Measurements from ENCODE around the gene SPSB1. TPM values are rescaled to one million over a fixed set of nuclear protein-coding genes. Genes with fewer than 3 reads are reported as not detected.
"Not testable (repeated sequence)": the region's sequence is repeated elsewhere in the genome, so short reads cannot be mapped to it uniquely, and the experiment has no call there.

SPSB1 gene
- total and polyA plus RNA-seq, 2 of the 4 experiments (the other 2 are of a cell fraction), result 16.7 to 19.8 TPM

GRCh38 chr1:9385392-9385791 is 92.7 kb downstream of the SPSB1 start:
- H3K56ac ChIP-seq (ENCODE audit: extremely low read depth, insufficient read depth, low read length); H3K4ac ChIP-seq (ENCODE audit: low read depth, low read length); H2AFZ ChIP-seq (replicated peaks; ENCODE audit: low read length, poor library complexity); H3K18ac ChIP-seq (ENCODE audit: low read depth, low read length); dilution Hi-C loops (cut with HindIII; ENCODE audit: low sequenced_read_pairs, unreplicated experiment); H3K9me3 ChIP-seq (ENCODE audit: control insufficient read depth, insufficient read depth, low read length); H2BK15ac ChIP-seq (ENCODE audit: low read depth, low read length); DNase-seq; H3K9ac ChIP-seq (ENCODE audit: low read depth, low read length); POLR2A ChIA-PET (ENCODE audit: unreplicated experiment); H3K23ac ChIP-seq (ENCODE audit: low read depth, low read length); H3K27ac ChIP-seq (ENCODE audit: insufficient read depth, low read length); H4K5ac ChIP-seq (ENCODE audit: low read depth, low read length); H3K27me3 ChIP-seq (ENCODE audit: control insufficient read depth, insufficient read depth, low read length); H3K79me1 ChIP-seq (ENCODE audit: low read depth in 1 of 2, low read length in 2 of 2); in situ Hi-C loops (cut with MboI; ENCODE audit: low sequenced_read_pairs); H3K4me3 ChIP-seq (ENCODE audit: insufficient read depth, low read depth, low read length); H3K4me2 ChIP-seq (ENCODE audit: low read depth, low read length); intact Hi-C loops (cut with micrococcal nuclease); H3K4me1 ChIP-seq (ENCODE audit: control insufficient read depth, insufficient read depth, low read length); H2BK5ac ChIP-seq (ENCODE audit: low read depth, low read length, poor library complexity, severe bottlenecking); H4K8ac ChIP-seq (ENCODE audit: low read depth in 2 of 2, low read length in 2 of 2); H4K91ac ChIP-seq (ENCODE audit: insufficient read depth, low read depth, low read length); H2BK120ac ChIP-seq (ENCODE audit: low read depth, low read length); H3K36me3 ChIP-seq (ENCODE audit: control insufficient read depth, insufficient read depth, low read length); H3K14ac ChIP-seq (replicated peaks; ENCODE audit: low read depth, low read length); BruUV-seq (replicated peaks); H2AK9ac ChIP-seq (replicated peaks; ENCODE audit: low read depth, low read length, poor library complexity); H4K20me1 ChIP-seq (ENCODE audit: insufficient read depth, low read length); ATAC-seq (ENCODE audit: low read depth); H2AK5ac ChIP-seq (ENCODE audit: low read depth, low read length); H2BK20ac ChIP-seq (ENCODE audit: low read depth, low read length); H3K9me1 ChIP-seq (ENCODE audit: insufficient read depth, low read length): not testable (repeated sequence)
- 91% methylated on average over 5 of the region's 10 CpGs; no CpG with 5 or more reads in 1 of the 2 experiments for WGBS, 2 experiments (ENCODE audit: extremely low coverage in 2 of 2, insufficient read length in 1 of 2)
- CTCF ChIA-PET, result interaction anchor here (1.2 kb wide), 1 partner anchor 11 kb away, joined by 3 read pairs; no protein-coding TSS in a partner anchor

All from IMR-90 (cell line).